IPS-20b (cell line): ENCODE results near the gene COG7.

Experiments used
- H3K27ac ChIP-seq: one replicate; pipeline ENCODE4 v1.5.1; 2013; ENCODE audit warnings: low read length
- H3K27me3 ChIP-seq: 2 replicates; pipeline ENCODE4 v1.6.1; 2013; ENCODE audit warnings: mild to moderate bottlenecking, low read length, inconsistent platforms; ENCODE audit not compliant: insufficient read depth
- H3K36me3 ChIP-seq: 2 replicates; pipeline ENCODE4 v1.6.1; 2013; ENCODE audit warnings: low read depth, mild to moderate bottlenecking, inconsistent platforms, low read length, moderate library complexity; ENCODE audit not compliant: insufficient read depth
- H3K4me1 ChIP-seq: 2 replicates; pipeline ENCODE4 v1.6.1; 2013; ENCODE audit warnings: mild to moderate bottlenecking, control low read depth, inconsistent platforms, low read length, moderate library complexity; ENCODE audit not compliant: insufficient read depth
- H3K4me3 ChIP-seq: 2 replicates; pipeline ENCODE4 v1.5.1; 2013; ENCODE audit warnings: mild to moderate bottlenecking, low read length, inconsistent platforms
- H3K9ac ChIP-seq: 2 replicates; pipeline ENCODE4 v1.6.1; 2013; ENCODE audit warnings: low read depth, mild to moderate bottlenecking, inconsistent platforms, low read length, moderate library complexity
- H3K9me3 ChIP-seq: 2 replicates; pipeline ENCODE4 v1.6.1; 2013; ENCODE audit warnings: mild to moderate bottlenecking, low read depth, low read length, inconsistent platforms; ENCODE audit not compliant: insufficient read depth

Gene COG7

DNA sequence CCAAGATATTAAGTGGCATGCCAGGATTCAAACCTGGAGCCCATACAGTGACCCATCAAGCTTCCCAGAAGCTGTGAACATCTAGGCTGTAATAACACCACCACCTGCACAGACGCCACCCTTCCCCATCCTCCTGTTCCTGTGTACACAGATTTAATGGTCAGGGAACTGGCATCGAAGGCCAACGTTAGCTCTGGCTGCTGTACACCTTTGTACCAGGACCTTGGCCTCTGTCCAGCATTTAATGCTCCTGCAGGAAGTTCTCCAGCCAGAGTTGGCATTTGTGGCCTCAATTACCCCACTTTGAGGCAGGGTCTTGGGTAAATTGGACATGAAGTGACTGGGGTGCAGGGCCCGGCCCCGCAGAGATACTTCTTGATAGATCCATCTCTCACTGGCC lies 101.6 kb downstream of the COG7 start:
- no peak overlapping the region for H3K9ac ChIP-seq
- no peak overlapping the region for H3K27ac ChIP-seq
- H3K4me3 ChIP-seq = no peak overlapping the region
- H3K9me3 ChIP-seq = no peaks in the 10 kb centered on the region
- no peaks in the 10 kb centered on the region for H3K27me3 ChIP-seq
- H3K4me1 ChIP-seq = no peaks in the 10 kb centered on the region
- no peaks in the 10 kb centered on the region for H3K36me3 ChIP-seq

DNA sequence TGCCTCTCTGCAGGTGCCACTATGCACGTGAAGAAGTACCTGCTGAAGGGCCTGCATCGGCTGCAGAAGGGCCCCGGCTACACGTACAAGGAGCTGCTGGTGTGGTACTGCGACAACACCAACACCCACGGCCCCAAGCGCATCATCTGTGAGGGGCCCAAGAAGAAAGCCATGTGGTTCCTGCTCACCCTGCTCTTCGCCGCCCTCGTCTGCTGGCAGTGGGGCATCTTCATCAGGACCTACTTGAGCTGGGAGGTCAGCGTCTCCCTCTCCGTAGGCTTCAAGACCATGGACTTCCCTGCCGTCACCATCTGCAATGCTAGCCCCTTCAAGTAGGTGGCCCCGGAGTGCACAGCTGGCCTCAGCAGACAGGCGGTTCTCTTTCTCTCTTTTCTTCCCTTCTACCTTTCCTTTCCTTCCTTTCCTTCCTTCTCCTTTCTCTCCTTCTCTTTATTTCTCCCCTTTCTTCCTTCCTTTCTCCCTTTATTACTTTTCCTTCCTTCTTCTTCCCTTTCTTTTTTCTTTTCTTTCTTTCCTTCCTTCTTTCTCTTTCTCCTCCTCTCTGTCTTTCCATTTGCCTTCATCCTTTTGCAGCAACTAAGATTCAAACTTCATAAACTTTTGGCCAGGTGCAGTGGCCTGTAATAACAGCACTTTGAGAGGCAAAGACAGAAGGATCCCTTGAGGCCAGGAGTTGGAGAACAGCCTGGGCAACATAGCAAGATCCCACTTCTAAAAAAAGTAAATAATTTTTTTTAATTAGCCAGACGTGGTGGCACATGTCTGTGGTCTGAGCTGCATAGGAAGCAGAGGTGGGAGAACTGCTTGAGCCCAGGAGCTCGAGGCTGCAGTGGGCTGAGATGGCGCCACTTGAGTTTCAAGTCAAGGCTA lies 104.2 kb downstream of the COG7 start:
- Histone ChIP-seq H3K4me3 (no peak overlapping the region), H3K4me1 (peaks cover 2% of the 10 kb centered on the region; the same call in 1 of the 2 replicates), H3K9me3 (no peaks in the 10 kb centered on the region), H3K9ac (no peak overlapping the region), H3K27ac (no peak overlapping the region), H3K27me3 (no peaks in the 10 kb centered on the region), H3K36me3 (no peaks in the 10 kb centered on the region)

DNA sequence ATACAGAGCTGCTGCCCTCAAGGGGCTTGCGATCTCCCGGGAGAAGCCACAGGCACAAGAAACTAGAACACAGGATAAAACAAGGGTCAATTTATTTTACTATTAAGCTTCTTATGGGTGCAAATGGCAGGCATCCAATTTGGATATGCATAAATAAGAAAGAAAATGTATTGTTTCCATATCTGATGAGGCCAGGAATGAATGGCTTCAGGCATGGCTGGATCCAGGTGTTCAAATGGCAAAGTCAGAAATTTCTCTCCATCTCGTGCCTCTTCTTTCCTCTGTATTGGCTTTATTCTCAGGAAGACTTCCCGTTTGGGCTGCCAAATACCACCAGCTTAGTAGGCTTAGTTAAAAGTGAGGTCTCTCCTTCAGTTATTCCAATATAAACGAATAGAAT lies 107.8 kb downstream of the COG7 start:
- no peaks in the 10 kb centered on the region for H3K36me3 ChIP-seq
- H3K27me3 ChIP-seq = no peaks in the 10 kb centered on the region
- peaks cover 4% of the 10 kb centered on the region; the same call in 1 of the 2 replicates for H3K4me1 ChIP-seq
- H3K9ac ChIP-seq = no peak overlapping the region
- no peak overlapping the region for H3K27ac ChIP-seq
- H3K4me3 ChIP-seq = no peak overlapping the region
- H3K9me3 ChIP-seq = no peaks in the 10 kb centered on the region

DNA sequence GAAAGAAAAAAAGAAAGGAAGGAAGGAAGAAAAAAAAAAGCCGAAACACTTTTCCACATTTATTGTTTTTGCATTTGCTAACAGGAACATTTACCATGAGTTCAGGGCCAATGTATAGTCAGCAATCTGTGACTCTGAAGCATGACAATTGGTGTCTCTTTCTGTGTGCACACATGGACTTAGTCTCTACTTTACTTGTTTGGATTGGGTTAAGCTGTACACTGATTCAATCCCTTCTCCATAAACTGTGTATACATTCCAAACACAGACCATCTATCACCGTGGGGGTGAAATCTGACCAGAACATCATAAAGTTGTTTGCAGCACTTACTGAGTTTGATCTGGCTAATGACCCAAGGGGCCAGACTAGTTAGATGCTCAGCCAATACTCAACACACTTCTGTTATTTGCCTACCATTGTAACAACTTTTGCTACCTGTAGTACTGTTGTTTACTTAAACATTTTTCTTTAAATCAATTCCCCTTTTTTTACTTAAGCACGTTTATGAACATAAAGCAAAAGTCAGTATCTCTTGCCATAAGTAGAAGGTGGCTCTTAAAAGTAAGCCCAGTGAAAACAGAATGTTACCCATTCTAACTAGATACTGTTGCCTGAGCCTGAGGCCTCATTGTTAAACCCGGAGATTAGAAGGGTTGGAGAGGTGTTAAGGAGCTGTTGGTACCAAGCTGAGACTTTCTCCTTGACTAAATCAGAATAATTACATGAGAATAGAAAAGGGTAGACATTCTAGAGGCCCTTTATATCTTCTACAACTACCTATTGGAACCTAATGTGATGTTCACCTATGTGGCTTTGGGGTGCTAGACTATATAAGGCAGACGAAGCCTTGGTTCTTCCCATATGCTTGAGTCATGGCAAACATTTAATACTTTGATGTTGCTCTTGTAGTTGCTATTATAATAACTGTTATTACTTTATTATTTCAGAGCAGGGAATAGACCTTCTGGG lies 109.1 kb downstream of the COG7 start:
- peaks cover 4% of the 10 kb centered on the region; the same call in 1 of the 2 replicates for H3K4me1 ChIP-seq
- H3K9me3 ChIP-seq = no peaks in the 10 kb centered on the region
- no peak overlapping the region for H3K4me3 ChIP-seq
- no peaks in the 10 kb centered on the region for H3K27me3 ChIP-seq
- H3K9ac ChIP-seq = no peak overlapping the region
- H3K36me3 ChIP-seq = no peaks in the 10 kb centered on the region
- no peak overlapping the region for H3K27ac ChIP-seq

DNA sequence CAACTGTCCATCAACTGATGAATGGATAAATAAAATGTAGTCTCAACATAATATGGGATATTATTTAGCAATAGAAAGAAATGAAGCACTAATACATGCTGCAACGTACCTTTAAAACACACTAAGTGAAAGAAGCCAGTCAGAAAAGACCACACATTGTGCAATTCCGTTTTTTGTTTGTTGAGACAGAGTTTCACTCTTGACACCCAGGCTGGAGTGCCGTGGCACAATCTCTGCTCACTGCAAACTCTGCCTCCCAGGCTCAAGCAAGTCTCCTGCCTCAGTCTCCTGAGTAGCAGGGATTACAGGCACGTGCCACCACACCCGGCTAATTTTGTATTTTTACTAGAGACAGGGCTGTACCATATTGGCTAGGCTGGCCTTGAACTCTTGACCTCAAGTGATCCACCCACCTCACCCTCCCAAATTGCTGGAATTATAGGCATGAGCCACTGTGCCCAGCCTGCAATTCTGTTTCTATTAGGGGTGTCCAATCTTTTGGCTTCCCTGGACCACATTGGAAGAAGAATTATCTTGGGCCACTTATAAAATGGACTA lies 110.8 kb downstream of the COG7 start:
- no peaks in the 10 kb centered on the region for H3K9me3 ChIP-seq
- H3K27ac ChIP-seq = no peak overlapping the region
- peaks cover 4% of the 10 kb centered on the region; the same call in 1 of the 2 replicates for H3K4me1 ChIP-seq

DNA sequence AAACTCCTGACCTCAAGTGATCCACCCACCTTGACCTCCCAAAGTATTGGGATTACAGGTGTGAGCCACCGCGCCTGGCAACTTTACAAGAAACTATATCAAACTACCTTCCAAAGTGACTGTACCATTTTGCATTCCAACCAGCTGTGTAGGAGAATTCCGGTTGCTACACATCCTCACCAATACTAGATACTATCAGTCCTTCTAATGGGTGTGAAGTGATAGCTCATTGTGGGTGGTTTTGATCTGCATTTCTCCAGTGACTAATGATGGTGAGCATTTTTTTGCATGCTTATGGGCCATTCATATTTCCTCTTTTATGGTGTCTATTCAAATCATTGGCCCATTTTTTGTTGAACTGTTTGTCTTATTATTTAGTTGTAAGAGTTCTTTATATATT lies 113.2 kb downstream of the COG7 start:
- no peak overlapping the region for H3K4me3 ChIP-seq
- no peaks in the 10 kb centered on the region for H3K36me3 ChIP-seq
- H3K27me3 ChIP-seq = no peaks in the 10 kb centered on the region
- peaks cover 4% of the 10 kb centered on the region; the same call in 1 of the 2 replicates for H3K4me1 ChIP-seq
- no peak overlapping the region for H3K9ac ChIP-seq
- H3K27ac ChIP-seq = no peak overlapping the region
- no peaks in the 10 kb centered on the region for H3K9me3 ChIP-seq

More for the DNA sequence above, 110.8 kb downstream of the COG7 start:
- Histone ChIP-seq H3K4me3 (no peak overlapping the region), H3K27me3 (no peaks in the 10 kb centered on the region), H3K36me3 (no peaks in the 10 kb centered on the region), H3K9ac (no peak overlapping the region)
